Nephron (organoid): ENCODE measurements around the gene CLDN20.
"Not testable (repeated sequence)": the region's sequence is repeated elsewhere in the genome, so short reads cannot be mapped to it uniquely, and the experiment has no call there.

Experiments
- H3K27ac Mint-ChIP-seq, 3 experiments: 2 replicates each; pipeline ENCODE4 v1.8.0; 2020; ENCODE audit warnings: mixed read lengths in 3 of 3, mild to moderate bottlenecking in 2 of 3, moderate library complexity in 1 of 3
- H3K27me3 Mint-ChIP-seq: 2 replicates; pipeline ENCODE4 v1.8.0; 2021; ENCODE audit warnings: low read depth, mild to moderate bottlenecking, moderate library complexity, mixed read lengths
- H3K36me3 Mint-ChIP-seq: 2 replicates; pipeline ENCODE4 v1.8.0; 2020; ENCODE audit warnings: low read depth, mixed read lengths
- H3K4me1 Mint-ChIP-seq: 2 replicates; pipeline ENCODE4 v1.8.0; 2020; ENCODE audit warnings: mixed read lengths
- H3K4me3 Mint-ChIP-seq, 3 experiments: 2 replicates each; pipeline ENCODE4 v1.8.0; 2020; ENCODE audit warnings: mild to moderate bottlenecking in 3 of 3, mixed read lengths in 3 of 3, moderate library complexity in 2 of 3
- H3K9me3 Mint-ChIP-seq: 2 replicates; pipeline ENCODE4 v1.8.0; 2020; ENCODE audit warnings: mixed read lengths
- TF ChIP-seq, protein P1 (sequence below), 3 experiments: fragments of 200-600 bp; sonication (generic); IDR thresholded peaks; one replicate each; pipeline ENCODE4 v1.5.0; 2021; ENCODE audit warnings: antibody characterized with exemption in 3 of 3; ENCODE audit not compliant: unreplicated experiment in 3 of 3

The CLDN20 gene

DNA sequence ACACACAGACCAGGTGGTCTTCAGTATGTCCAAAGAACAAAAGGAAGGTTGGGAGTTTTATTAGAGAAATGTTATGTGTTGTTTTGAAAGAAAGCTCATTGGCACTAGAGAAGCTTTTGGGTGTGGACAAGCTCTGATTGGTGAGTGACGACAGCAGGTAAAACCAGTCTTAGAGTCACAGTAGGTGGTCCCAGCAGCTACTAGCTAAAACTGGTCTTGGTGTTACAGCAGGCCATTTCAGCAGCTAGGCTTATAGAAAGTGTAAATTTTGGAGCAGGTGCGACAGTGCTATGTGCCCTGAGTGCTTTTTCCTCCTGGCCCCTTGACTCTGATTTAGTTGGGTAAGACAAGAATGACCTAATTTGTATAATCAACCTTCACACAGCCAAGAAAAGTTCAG lies 3.6 kb downstream of the CLDN20 start:
- Mint-ChIP-seq H3K27me3 (no peaks in the 10 kb centered on the region), H3K4me1 (peaks cover 11% of the 10 kb centered on the region), H3K9me3 (no peaks in the 10 kb centered on the region), H3K4me3 (no peak overlapping the region), H3K36me3 (peaks cover 36% of the 10 kb centered on the region), H3K27ac (no peak overlapping the region)
- TF ChIP-seq, protein P1, sequence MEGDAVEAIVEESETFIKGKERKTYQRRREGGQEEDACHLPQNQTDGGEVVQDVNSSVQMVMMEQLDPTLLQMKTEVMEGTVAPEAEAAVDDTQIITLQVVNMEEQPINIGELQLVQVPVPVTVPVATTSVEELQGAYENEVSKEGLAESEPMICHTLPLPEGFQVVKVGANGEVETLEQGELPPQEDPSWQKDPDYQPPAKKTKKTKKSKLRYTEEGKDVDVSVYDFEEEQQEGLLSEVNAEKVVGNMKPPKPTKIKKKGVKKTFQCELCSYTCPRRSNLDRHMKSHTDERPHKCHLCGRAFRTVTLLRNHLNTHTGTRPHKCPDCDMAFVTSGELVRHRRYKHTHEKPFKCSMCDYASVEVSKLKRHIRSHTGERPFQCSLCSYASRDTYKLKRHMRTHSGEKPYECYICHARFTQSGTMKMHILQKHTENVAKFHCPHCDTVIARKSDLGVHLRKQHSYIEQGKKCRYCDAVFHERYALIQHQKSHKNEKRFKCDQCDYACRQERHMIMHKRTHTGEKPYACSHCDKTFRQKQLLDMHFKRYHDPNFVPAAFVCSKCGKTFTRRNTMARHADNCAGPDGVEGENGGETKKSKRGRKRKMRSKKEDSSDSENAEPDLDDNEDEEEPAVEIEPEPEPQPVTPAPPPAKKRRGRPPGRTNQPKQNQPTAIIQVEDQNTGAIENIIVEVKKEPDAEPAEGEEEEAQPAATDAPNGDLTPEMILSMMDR (IDR thresholded peaks at IDR 0.05; ENCODE audit: unreplicated experiment in 3 of 3), result no peak

DNA sequence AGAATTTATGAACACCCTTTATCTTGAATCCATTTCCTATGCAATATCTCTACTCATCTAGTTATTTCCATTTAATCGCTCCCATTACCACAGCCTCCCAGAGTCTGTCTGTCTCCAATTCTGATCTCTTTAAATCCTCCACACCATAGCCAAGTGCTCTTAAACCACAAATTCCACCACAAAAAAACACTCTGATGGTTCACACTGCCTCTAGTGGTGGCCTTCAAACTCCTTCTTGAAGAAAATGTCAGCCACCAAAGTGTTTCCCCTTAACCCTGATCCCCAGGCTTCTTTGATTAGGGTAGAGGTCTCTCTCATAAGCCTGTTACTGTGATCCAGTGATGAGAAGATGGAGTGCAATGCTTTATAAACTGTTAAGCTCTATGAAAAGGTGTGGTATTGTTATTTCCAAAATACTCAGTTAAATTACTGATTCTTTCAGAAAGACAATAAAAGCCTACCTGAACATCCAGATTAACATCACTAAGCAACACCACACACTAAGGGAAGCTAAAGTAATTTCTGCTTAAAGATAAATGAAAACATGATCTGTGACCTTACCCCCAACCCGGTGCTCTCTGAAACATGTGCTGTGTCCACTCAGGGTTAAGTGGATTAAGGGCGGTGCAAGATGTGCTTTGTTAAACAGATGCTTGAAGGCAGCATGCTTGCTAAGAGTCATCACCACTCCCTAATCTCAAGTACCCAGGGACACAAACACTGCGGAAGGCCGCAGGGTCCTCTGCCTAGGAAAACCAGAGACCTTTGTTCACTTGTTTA lies 4.5 kb downstream of the CLDN20 start:
- TF ChIP-seq, protein P1 (IDR thresholded peaks at IDR 0.05; ENCODE audit: unreplicated experiment in 3 of 3), result peak; percentile 12 to 39 (median 15)
- not testable (repeated sequence) for H3K9me3 Mint-ChIP-seq, H3K4me3 Mint-ChIP-seq, H3K27me3 Mint-ChIP-seq
- H3K4me1 Mint-ChIP-seq, result peaks cover 18% of the 10 kb centered on the region
- H3K27ac Mint-ChIP-seq, result peak overlapping the region in 1 of 3 experiments; percentile 1
- peaks cover 36% of the 10 kb centered on the region for H3K36me3 Mint-ChIP-seq

DNA sequence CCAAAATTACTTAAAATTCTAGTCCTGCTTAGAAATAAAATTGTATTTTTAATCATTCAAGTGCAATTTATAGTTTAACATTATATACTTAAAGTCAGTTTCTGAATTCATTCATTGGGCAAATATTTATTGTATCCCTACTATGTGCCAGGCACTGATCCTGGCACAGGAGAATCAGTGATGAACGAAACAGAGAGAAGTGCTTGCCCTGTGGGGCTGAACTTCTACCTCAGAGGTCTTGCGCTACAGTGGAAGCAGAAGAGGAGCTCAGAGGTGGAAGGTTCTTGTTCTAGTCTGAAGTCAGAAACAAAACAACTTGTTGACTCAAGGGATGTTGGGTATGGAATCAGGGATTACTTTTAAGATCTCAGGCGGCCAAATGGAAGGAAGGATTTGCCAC lies 6.0 kb downstream of the CLDN20 start:
- no peak overlapping the region for H3K27ac Mint-ChIP-seq
- peaks cover 24% of the 10 kb centered on the region for H3K4me1 Mint-ChIP-seq
- peaks cover 31% of the 10 kb centered on the region for H3K36me3 Mint-ChIP-seq
- no peak overlapping the region for H3K4me3 Mint-ChIP-seq
- H3K27me3 Mint-ChIP-seq, result no peaks in the 10 kb centered on the region
- no peaks in the 10 kb centered on the region for H3K9me3 Mint-ChIP-seq
- TF ChIP-seq, protein P1 (IDR thresholded peaks at IDR 0.05; ENCODE audit: unreplicated experiment in 3 of 3), result no peak

DNA sequence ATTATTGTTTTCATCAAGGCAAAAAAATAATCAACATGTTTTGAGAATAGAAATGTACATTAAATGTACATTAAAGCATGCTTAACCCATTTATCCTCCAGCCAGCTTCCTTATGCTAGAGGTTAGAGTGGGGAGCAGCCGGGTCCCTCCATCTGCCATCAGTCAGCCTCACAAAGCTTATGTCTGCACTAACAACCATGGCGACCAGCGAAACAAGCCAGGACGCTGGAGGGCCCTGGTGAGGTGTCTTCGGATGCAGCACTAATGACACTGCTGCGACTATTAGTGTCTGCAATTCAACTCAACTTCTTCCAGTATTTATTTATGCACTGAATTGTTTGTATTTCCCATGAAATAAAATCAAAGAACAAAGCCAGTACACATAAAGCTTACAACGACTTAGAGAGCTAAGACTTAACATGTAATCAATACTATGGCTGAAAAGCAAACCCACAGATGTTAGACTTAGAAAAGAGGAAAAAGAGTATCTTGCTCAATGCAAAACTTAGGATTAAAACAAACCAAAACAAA lies 6.8 kb downstream of the CLDN20 start:
- H3K36me3 Mint-ChIP-seq, result peaks cover 31% of the 10 kb centered on the region
- no peaks in the 10 kb centered on the region for H3K9me3 Mint-ChIP-seq
- H3K4me3 Mint-ChIP-seq, result no peak overlapping the region
- TF ChIP-seq, protein P1 (IDR thresholded peaks at IDR 0.05; ENCODE audit: unreplicated experiment in 3 of 3), result no peak
- H3K27me3 Mint-ChIP-seq, result no peaks in the 10 kb centered on the region
- peaks cover 24% of the 10 kb centered on the region for H3K4me1 Mint-ChIP-seq
- H3K27ac Mint-ChIP-seq, result no peak overlapping the region

DNA sequence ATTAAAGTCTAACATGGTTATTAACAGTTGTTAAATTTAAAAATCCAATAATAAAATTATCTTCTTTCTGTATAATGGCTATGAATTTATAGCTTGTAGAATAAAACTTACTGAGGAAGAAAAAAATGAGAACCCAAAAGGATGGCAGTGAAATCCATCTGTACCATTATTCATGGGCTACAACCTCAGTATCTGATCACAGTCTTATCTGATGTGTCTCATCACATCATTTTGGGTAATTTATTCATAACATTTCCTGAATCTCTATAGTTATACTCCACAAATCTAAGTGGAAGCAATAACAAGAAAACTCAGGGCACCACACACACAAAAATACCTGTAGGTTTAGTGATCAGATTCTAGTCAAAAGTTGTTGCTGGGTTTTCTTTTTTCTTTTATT lies 7.3 kb downstream of the CLDN20 start:
- Mint-ChIP-seq H3K27me3 (no peaks in the 10 kb centered on the region), H3K36me3 (peaks cover 30% of the 10 kb centered on the region), H3K4me1 (peaks cover 29% of the 10 kb centered on the region), H3K9me3 (no peaks in the 10 kb centered on the region), H3K27ac (no peak overlapping the region), H3K4me3 (no peak overlapping the region)
- TF ChIP-seq, protein P1 (IDR thresholded peaks at IDR 0.05; ENCODE audit: unreplicated experiment in 3 of 3), result no peak
